CD14-positive monocyte (primary cell): ENCODE measurements around the gene CALY. TPM values are rescaled to one million over a fixed set of nuclear protein-coding genes. Genes with fewer than 3 reads are reported as not detected.

ENCODE experiments used
- DNase-seq, 3 donors: peaks; one replicate each; pipeline ENCODE4 v3.0.0-alpha.2; 2011 to 2022
- H2AFZ ChIP-seq: 2 replicates; pipeline ENCODE4 v1.6.0; 2012; ENCODE audit warnings: mild to moderate bottlenecking, low read depth, low read length, inconsistent platforms; ENCODE audit not compliant: insufficient read depth, poor library complexity, severe bottlenecking
- H3K27ac ChIP-seq, 2 donors: 1 replicate in 1 of 2; 2 replicates in 1 of 2; pipeline ENCODE4 v1.5.1; 2012 to 2013; ENCODE audit warnings: low read length in 2 of 2, control low read depth in 1 of 2, inconsistent platforms in 1 of 2, low read depth in 1 of 2, mild to moderate bottlenecking in 1 of 2
- H3K27me3 ChIP-seq, 2 donors: one replicate each; pipeline versions ENCODE4 v1.6.0 to v1.6.1; 2011 to 2013; ENCODE audit warnings: low read length in 2 of 2; ENCODE audit not compliant: control insufficient read depth in 2 of 2, insufficient read depth in 2 of 2
- H3K36me3 ChIP-seq, 2 donors: replicated peaks in 1 of 2; 1 replicate in 1 of 2; 2 replicates in 1 of 2; pipeline versions ENCODE4 v1.5.1 to v1.6.1; 2012 to 2013; ENCODE audit warnings: low read length in 2 of 2, control low read depth in 1 of 2, inconsistent platforms in 1 of 2, mild to moderate bottlenecking in 1 of 2; ENCODE audit not compliant: insufficient read depth in 2 of 2, control insufficient read depth in 1 of 2
- H3K4me1 ChIP-seq, 2 donors: 1 replicate in 1 of 2; 2 replicates in 1 of 2; pipeline versions ENCODE4 v1.5.1 to v1.6.1; 2012 to 2013; ENCODE audit warnings: low read length in 2 of 2, control low read depth in 1 of 2, inconsistent platforms in 1 of 2, mild to moderate bottlenecking in 1 of 2, moderate library complexity in 1 of 2; ENCODE audit not compliant: insufficient read depth in 2 of 2, control insufficient read depth in 1 of 2
- H3K4me2 ChIP-seq: replicated peaks from 2 replicates; pipeline ENCODE3; 2012; ENCODE audit warnings: low read length, moderate library complexity, mild to moderate bottlenecking; ENCODE audit not compliant: poor library complexity, severe bottlenecking; ENCODE audit errors: extremely low read depth
- H3K4me3 ChIP-seq, 3 experiments: fragments of 200-600 bp in 1 of 3; sonication (generic) in 1 of 3; replicated peaks in 1 of 3; 1 replicate in 2 of 3; 2 replicates in 1 of 3; pipeline ENCODE4 v1.5.1; 2011 to 2013; ENCODE audit warnings: low read length in 3 of 3, mild to moderate bottlenecking in 3 of 3, control low read depth in 2 of 3, low read depth in 2 of 3, inconsistent platforms in 1 of 3, moderate library complexity in 1 of 3
- H3K79me2 ChIP-seq: 2 replicates; pipeline ENCODE4 v1.6.0; 2012; ENCODE audit warnings: mild to moderate bottlenecking, control low read depth, inconsistent platforms, low read length, moderate library complexity; ENCODE audit not compliant: insufficient read depth
- H3K9ac ChIP-seq: 2 replicates; pipeline ENCODE4 v1.6.0; 2017; ENCODE audit warnings: low read length, mild to moderate bottlenecking; ENCODE audit not compliant: insufficient read depth, poor library complexity, severe bottlenecking
- H3K9me3 ChIP-seq, 2 donors: replicated peaks in 1 of 2; 1 replicate in 1 of 2; 2 replicates in 1 of 2; pipeline versions ENCODE4 v1.5.1 to v1.6.1; 2012 to 2013; ENCODE audit warnings: low read length in 2 of 2, control low read depth in 1 of 2; ENCODE audit not compliant: control insufficient read depth in 1 of 2, insufficient read depth in 1 of 2
- H4K20me1 ChIP-seq: 2 replicates; pipeline ENCODE4 v1.6.0; 2012; ENCODE audit warnings: mild to moderate bottlenecking, low read length, control low read depth, moderate library complexity; ENCODE audit not compliant: insufficient read depth
- H3K27ac Mint-ChIP-seq, 7 donors: one replicate each; pipeline ENCODE4 v1.8.0; 2020; ENCODE audit warnings: mild to moderate bottlenecking in 7 of 7, mixed read lengths in 7 of 7, moderate library complexity in 6 of 7, inconsistent platforms in 2 of 7
- H3K27me3 Mint-ChIP-seq, 3 donors: one replicate each; pipeline ENCODE4 v1.8.0; 2021 to 2022; ENCODE audit warnings: low read depth in 3 of 3, mild to moderate bottlenecking in 3 of 3, mixed read lengths in 3 of 3, moderate library complexity in 3 of 3, inconsistent platforms in 1 of 3
- H3K36me3 Mint-ChIP-seq, 2 donors: one replicate each; pipeline ENCODE4 v1.8.0; 2020; ENCODE audit warnings: mixed read lengths in 2 of 2, inconsistent platforms in 1 of 2, mild to moderate bottlenecking in 1 of 2
- H3K4me1 Mint-ChIP-seq: one replicate; pipeline ENCODE4 v1.8.0; 2020; ENCODE audit warnings: mild to moderate bottlenecking, mixed read lengths
- H3K4me3 Mint-ChIP-seq, 2 donors: one replicate each; pipeline ENCODE4 v1.8.0; 2020; ENCODE audit warnings: mild to moderate bottlenecking in 2 of 2, mixed read lengths in 2 of 2, moderate library complexity in 1 of 2
- H3K9me3 Mint-ChIP-seq, 7 donors: one replicate each; pipeline ENCODE4 v1.8.0; 2020 to 2022; ENCODE audit warnings: mixed read lengths in 7 of 7, mild to moderate bottlenecking in 6 of 7, moderate library complexity in 6 of 7, inconsistent platforms in 2 of 7
- WGBS: methylation state at CpG from one replicate; pipeline ENCODE4 v1.1.5; 2013; ENCODE audit warnings: missing lambda C conversion rate; ENCODE audit not compliant: insufficient coverage; 5-methylcytosine and 5-hydroxymethylcytosine counted together
- intact Hi-C, 2 donors: fragments of 100-400 bp; cut with micrococcal nuclease; formaldehyde crosslinking; loops; one replicate each; pipeline versions ENCODE4 v1.15.0 to v1.15.1; 2023
- polyA minus RNA-seq: library from RNA; depleted of rRNA, polyadenylated mRNA; stranded (reverse); fragments of >200 nt; gene quantifications from 2 replicates; pipeline ENCODE4 v1.2.3, GENCODE V29; 2012
- polyA plus RNA-seq, 3 donors: library from polyadenylated mRNA; depleted of rRNA in 1 of 3; unstranded in 2 of 3; stranded (reverse) in 1 of 3; fragments of 300-500 nt in 2 of 3; fragments of >200 nt in 1 of 3; fragmentation: Illumina TruSeq in 2 of 3; gene quantifications; 1 replicate in 2 of 3; 2 replicates in 1 of 3; pipeline ENCODE4 v1.2.3, GENCODE V29; 2012 to 2021
- total RNA-seq, 12 experiments: library from RNA in 1 of 12; stranded (reverse) in 1 of 12; fragments of 120-200 nt in 1 of 12; gene quantifications; one replicate each; pipeline ENCODE4 v1.2.4 and lab custom pipeline; 2013 to 2026; ENCODE audit warnings: mixed read lengths in 6 of 12, inconsistent platforms in 1 of 12
- TF ChIP-seq, protein P1 (sequence below): fragments of 200-600 bp; IDR thresholded peaks from one replicate; pipeline ENCODE4 v1.8.0; 2022; ENCODE audit warnings: antibody characterized with exemption, mild to moderate bottlenecking

CALY gene
- total RNA-seq (2013) = not detected
- polyA plus RNA-seq = not detected
- 0.14 TPM in 1 of 2 replicates, not detected in the other for polyA minus RNA-seq
- total RNA-seq (lab: John Stamatoyannopoulos, UW) = 0 to 0.23 (median 0.07) reads per million in 11 experiments

DNA sequence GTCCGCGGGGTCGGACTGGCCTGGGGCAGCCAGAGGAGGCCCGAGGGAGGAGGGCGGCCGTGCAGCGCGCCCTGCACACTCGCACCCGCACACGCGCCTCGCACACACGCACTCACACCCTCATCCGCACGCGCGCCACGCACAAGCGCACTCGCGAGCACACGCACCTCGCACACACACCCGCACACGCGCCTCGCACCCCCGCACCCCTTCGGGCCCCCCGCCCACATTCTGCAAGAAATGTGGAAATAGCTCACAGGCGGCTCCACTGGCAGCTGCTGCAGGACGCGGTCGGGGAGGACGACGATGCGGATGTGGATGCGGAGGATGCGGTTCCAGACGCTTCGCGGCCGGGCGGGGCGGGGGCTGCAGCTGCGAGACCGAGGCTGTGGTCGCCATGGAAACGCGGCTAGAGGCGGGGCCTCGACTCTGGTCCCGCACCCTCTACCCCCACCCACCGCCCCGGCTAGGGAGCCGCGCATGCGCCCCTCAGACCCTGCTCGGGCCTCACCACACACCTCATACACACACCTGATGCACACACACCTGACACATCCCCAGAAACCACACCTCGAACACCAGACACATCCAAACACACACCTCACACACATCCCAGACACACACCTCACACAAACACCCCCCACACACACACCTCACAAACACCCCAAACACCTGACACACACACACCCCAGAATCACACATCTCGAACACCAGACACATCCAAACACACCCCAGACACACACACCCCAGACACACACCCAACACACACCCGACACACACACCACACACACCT, at the start of gene CALY:
Gene CALY, minus strand, starts transcription at position 320 of the 793 bp plus-strand sequence. CDS start 7,907 bp downstream, outside the sequence.
- no peak within 1 kb of the TSS for H3K9ac ChIP-seq
- no peaks in the 10 kb centered on the region for H3K36me3 Mint-ChIP-seq
- H3K36me3 ChIP-seq = no peaks in the 10 kb centered on the region
- WGBS = 14% methylated on average over 62 of the region's 63 CpGs
- no peak within 1 kb of the TSS for H3K27ac Mint-ChIP-seq
- peak within 1 kb of the TSS in 1 of 3 experiments; percentile 44 for H3K4me3 ChIP-seq
- peaks cover 0 to 16% (median 8%) of the 10 kb centered on the region in 7 donors for H3K9me3 Mint-ChIP-seq
- peak within 1 kb of the TSS; percentile 48 for H3K4me2 ChIP-seq
- peak within 1 kb of the TSS; percentile 9 to 70 for H3K4me3 Mint-ChIP-seq
- H2AFZ ChIP-seq = peak within 1 kb of the TSS; percentile 41
- intact Hi-C loops = no loop called here
- TF ChIP-seq, protein P1, sequence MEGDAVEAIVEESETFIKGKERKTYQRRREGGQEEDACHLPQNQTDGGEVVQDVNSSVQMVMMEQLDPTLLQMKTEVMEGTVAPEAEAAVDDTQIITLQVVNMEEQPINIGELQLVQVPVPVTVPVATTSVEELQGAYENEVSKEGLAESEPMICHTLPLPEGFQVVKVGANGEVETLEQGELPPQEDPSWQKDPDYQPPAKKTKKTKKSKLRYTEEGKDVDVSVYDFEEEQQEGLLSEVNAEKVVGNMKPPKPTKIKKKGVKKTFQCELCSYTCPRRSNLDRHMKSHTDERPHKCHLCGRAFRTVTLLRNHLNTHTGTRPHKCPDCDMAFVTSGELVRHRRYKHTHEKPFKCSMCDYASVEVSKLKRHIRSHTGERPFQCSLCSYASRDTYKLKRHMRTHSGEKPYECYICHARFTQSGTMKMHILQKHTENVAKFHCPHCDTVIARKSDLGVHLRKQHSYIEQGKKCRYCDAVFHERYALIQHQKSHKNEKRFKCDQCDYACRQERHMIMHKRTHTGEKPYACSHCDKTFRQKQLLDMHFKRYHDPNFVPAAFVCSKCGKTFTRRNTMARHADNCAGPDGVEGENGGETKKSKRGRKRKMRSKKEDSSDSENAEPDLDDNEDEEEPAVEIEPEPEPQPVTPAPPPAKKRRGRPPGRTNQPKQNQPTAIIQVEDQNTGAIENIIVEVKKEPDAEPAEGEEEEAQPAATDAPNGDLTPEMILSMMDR = no peak
- H3K27me3 ChIP-seq = peaks cover 9 to 55% of the 10 kb centered on the region in 2 donors
- H3K9me3 ChIP-seq = peaks cover 5 to 33% of the 10 kb centered on the region in 2 donors
- peaks cover 28 to 44% (median 38%) of the 10 kb centered on the region in 3 donors for H3K27me3 Mint-ChIP-seq
- peaks cover 7% of the 10 kb centered on the region for H3K4me1 Mint-ChIP-seq
- DNase-seq = no peak
- no peaks in the 10 kb centered on the region for H3K79me2 ChIP-seq
- no peaks in the 10 kb centered on the region for H4K20me1 ChIP-seq
- H3K4me1 ChIP-seq = peaks cover 7 to 12% of the 10 kb centered on the region in 2 donors
- no peak within 1 kb of the TSS for H3K27ac ChIP-seq

DNA sequence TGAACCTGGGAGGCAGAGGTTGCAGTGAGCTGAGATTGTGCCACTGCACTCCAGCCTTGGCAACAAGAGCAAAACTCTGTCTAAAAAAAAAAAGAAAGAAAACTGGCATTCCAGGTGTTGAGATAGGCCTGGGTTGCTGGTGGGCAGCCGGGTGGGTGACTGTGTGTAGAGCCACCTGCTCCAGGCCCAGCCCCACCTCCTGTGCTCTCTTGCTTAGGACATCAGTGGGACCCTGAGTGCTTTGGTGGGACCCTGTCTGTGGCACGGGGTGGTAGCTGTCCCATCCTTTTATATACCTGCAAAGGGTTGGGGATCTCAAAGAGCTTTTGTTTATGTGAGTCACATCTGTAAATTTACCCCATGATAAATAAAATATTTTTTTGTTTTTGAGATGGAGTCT, 48.5 kb upstream of the CALY start:
- Histone ChIP-seq H4K20me1 (no peaks in the 10 kb centered on the region), H2AFZ (no peak overlapping the region), H3K4me1 (peaks cover 32 to 35% of the 10 kb centered on the region in 2 donors), H3K27ac (no peak overlapping the region), H3K9ac (no peak overlapping the region), H3K36me3 (no peaks in the 10 kb centered on the region), H3K79me2 (no peaks in the 10 kb centered on the region), H3K4me2 (no peak overlapping the region), H3K27me3 (no peaks in the 10 kb centered on the region), H3K4me3 (no peak overlapping the region), H3K9me3 (no peaks in the 10 kb centered on the region)
- no peak for DNase-seq
- Mint-ChIP-seq H3K4me1 (peaks cover 35% of the 10 kb centered on the region), H3K9me3 (peaks cover 0 to 2% (median 0%) of the 10 kb centered on the region in 7 donors), H3K4me3 (no peak overlapping the region), H3K27ac (no peak overlapping the region), H3K27me3 (peaks cover 6 to 10% (median 7%) of the 10 kb centered on the region in 3 donors), H3K36me3 (peaks cover 18 to 25% of the 10 kb centered on the region in 2 donors)
- TF ChIP-seq, protein P1 = no peak
- intact Hi-C loops = no loop called here
- no CpG with 5 or more reads among the region's 2 CpGs for WGBS
